Gastrocnemius medialis (tissue), 4 donors: ENCODE results near the gene SLC7A8.

Experiments
- POLR2A ChIP-seq, 2 donors: fragments of 450-650 bp; IDR thresholded peaks; one replicate each; pipeline ENCODE4 v1.6.1; 2017; ENCODE audit warnings: antibody characterized with exemption in 2 of 2, mild to moderate bottlenecking in 2 of 2, moderate library complexity in 2 of 2
- TF ChIP-seq, protein P1 (sequence below), 5 experiments: fragments of 450-650 bp in 3 of 5; fragments of 200-600 bp in 2 of 5; sonication (generic) in 2 of 5; IDR thresholded peaks in 4 of 5; conservative IDR thresholded peaks in 1 of 5; 1 replicate in 4 of 5; 2 replicates in 1 of 5; pipeline ENCODE4 v1.5.1; 2016 to 2019; ENCODE audit warnings: antibody characterized with exemption in 5 of 5, mild to moderate bottlenecking in 3 of 5, moderate library complexity in 3 of 5

- TF ChIP-seq, protein P1, sequence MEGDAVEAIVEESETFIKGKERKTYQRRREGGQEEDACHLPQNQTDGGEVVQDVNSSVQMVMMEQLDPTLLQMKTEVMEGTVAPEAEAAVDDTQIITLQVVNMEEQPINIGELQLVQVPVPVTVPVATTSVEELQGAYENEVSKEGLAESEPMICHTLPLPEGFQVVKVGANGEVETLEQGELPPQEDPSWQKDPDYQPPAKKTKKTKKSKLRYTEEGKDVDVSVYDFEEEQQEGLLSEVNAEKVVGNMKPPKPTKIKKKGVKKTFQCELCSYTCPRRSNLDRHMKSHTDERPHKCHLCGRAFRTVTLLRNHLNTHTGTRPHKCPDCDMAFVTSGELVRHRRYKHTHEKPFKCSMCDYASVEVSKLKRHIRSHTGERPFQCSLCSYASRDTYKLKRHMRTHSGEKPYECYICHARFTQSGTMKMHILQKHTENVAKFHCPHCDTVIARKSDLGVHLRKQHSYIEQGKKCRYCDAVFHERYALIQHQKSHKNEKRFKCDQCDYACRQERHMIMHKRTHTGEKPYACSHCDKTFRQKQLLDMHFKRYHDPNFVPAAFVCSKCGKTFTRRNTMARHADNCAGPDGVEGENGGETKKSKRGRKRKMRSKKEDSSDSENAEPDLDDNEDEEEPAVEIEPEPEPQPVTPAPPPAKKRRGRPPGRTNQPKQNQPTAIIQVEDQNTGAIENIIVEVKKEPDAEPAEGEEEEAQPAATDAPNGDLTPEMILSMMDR (IDR thresholded peaks at IDR 0.05 in 4 of 5, conservative IDR thresholded peaks at IDR 0.05 in 1 of 5) = no peak
- no peak for TF ChIP-seq POLR2A (IDR thresholded peaks at IDR 0.05)
Observed at GRCh38 chr14:23147676-23148075, 35.8 kb downstream of the SLC7A8 start.
